ENCODE data around the gene IGFBP2.

DNA sequence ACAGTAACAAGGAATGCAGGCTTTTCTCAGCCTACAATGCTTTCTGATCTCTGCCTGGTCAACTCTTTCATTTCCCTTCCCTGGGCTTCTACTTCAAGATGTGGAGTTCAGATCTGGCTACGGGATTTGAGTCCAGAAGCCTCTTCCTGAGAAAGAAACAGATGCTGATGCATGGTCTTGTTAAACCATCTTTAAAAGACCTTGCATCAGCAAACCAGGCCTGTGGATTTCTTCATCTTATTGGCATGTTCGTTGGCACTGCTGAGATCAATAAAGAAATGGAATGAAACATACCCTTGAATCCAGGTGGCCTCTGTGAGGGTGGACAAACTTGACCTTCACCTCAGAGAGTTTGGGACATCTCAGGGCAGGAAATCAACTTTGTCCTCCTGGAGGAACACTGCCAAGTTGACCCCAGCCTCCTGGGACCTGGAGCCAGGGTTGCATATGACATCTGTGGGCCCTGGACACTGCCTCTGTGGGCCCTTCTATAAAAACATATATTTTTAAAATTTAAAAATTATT lies 21.4 kb downstream of the IGFBP2 start:
- TF ChIP-seq, protein P1, sequence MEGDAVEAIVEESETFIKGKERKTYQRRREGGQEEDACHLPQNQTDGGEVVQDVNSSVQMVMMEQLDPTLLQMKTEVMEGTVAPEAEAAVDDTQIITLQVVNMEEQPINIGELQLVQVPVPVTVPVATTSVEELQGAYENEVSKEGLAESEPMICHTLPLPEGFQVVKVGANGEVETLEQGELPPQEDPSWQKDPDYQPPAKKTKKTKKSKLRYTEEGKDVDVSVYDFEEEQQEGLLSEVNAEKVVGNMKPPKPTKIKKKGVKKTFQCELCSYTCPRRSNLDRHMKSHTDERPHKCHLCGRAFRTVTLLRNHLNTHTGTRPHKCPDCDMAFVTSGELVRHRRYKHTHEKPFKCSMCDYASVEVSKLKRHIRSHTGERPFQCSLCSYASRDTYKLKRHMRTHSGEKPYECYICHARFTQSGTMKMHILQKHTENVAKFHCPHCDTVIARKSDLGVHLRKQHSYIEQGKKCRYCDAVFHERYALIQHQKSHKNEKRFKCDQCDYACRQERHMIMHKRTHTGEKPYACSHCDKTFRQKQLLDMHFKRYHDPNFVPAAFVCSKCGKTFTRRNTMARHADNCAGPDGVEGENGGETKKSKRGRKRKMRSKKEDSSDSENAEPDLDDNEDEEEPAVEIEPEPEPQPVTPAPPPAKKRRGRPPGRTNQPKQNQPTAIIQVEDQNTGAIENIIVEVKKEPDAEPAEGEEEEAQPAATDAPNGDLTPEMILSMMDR (IDR thresholded peaks at IDR 0.05 in 2 of 3, conservative IDR thresholded peaks at IDR 0.05 in 1 of 3; ENCODE audit: insufficient read depth in 2 of 3, low read depth in 1 of 3, low read length in 3 of 3), result no peak
- TF ChIP-seq TBP (optimal IDR thresholded peaks at IDR 0.05; ENCODE audit: low read depth, low read length) (no peak), NR2C1 (IDR thresholded peaks at IDR 0.05) (no peak), NR2C1 (tag; IDR thresholded peaks at IDR 0.05) (no peak), GATA2 (CRISPR knock-in tag; IDR thresholded peaks at IDR 0.05) (no peak), CXXC5 (CRISPR knock-in tag; IDR thresholded peaks at IDR 0.05) (no peak), POU5F1 (IDR thresholded peaks at IDR 0.05; ENCODE audit: borderline replicate concordance, low read depth, low read length, partially characterized antibody) (no peak), GATAD2A (IDR thresholded peaks at IDR 0.05) (no peak)
